Mesothelial cell of epicardium (in vitro differentiated cells): ENCODE data around the gene ZNF397. TPM values are rescaled to one million over a fixed set of nuclear protein-coding genes. Genes with fewer than 3 reads are reported as not detected.

Experiments used
- DNase-seq, 2 experiments: peaks; one replicate each; pipeline ENCODE4 v3.0.0; 2021; ENCODE audit warnings: low spot score in 2 of 2; ENCODE audit not compliant: unreplicated experiment in 2 of 2
- H3K27ac Mint-ChIP-seq: 2 replicates; pipeline ENCODE4 v1.8.0; 2021; ENCODE audit warnings: mixed read lengths
- H3K27me3 Mint-ChIP-seq: 2 replicates; pipeline ENCODE4 v1.8.0; 2021; ENCODE audit warnings: low read depth, mixed read lengths
- H3K36me3 Mint-ChIP-seq: 2 replicates; pipeline ENCODE4 v1.8.0; 2021; ENCODE audit warnings: mixed read lengths
- H3K4me1 Mint-ChIP-seq: 2 replicates; pipeline ENCODE4 v1.8.0; 2021; ENCODE audit warnings: mixed read lengths
- H3K4me3 Mint-ChIP-seq: 2 replicates; pipeline ENCODE4 v1.8.0; 2021; ENCODE audit warnings: mild to moderate bottlenecking, moderate library complexity, mixed read lengths
- H3K9me3 Mint-ChIP-seq: 2 replicates; pipeline ENCODE4 v1.8.0; 2021; ENCODE audit warnings: mixed read lengths
- total RNA-seq: library from RNA; stranded (reverse); gene quantifications from 3 replicates; pipeline ENCODE4 v1.2.1, GENCODE V29; 2021
- TF ChIP-seq, protein P1 (sequence below): fragments of 200-600 bp; sonication (generic); IDR thresholded peaks from one replicate; pipeline ENCODE4 v1.5.0; 2021; ENCODE audit warnings: antibody characterized with exemption; ENCODE audit not compliant: unreplicated experiment

ZNF397 gene
- total RNA-seq: 40.8 to 44.2 TPM (median 43.3 TPM) in 3 replicates

DNA sequence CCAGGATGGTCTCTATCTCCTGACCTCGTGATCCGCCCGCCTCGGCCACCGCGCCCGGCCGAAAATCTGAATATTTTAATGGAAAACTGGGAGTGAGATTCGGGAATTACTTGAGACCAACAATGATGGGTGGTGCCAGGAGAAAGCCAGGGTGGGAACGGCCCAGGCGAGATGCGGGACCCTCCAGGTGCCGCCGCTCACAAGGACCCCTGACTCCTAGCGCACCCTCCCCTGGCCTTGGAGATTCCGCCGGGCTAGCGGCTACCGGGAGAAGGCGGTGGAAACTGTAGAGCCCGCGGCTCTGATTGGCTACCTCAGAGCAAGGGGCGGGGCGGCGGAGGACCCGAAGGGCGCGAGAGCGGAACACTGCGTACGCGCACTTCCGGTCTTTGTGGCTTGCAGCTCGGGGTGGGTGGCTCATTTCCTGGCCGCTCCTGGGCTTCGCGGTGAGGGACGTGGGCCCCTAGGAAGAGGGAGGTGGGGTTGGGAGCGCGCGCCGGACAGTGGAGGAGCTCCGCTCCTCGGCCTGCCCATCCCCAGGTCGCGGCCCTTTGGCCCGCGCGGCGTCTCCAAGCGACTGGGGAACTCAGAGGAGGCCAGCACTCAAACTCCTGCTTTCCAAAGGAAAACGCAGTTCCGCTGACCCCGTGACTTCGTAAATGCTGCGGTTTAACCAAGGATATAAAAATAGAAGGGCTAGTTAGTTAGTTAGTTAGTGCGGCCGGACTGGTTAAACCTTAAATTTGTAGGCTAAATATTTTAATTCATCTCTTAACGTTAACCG, at the start of gene ZNF397:
TSS of gene ZNF397 (plus strand) at position 371 of the 784 bp plus-strand sequence. CDS start 1,437 bp downstream, outside the sequence.
- peaks cover 6% of the 10 kb centered on the region for H3K9me3 Mint-ChIP-seq
- H3K27ac Mint-ChIP-seq: peak within 1 kb of the TSS; percentile 99
- peaks cover 12% of the 10 kb centered on the region for H3K4me1 Mint-ChIP-seq
- DNase-seq: peak; percentile 90 to 95
- peak within 1 kb of the TSS; percentile 93 for H3K4me3 Mint-ChIP-seq
- no peaks in the 10 kb centered on the region for H3K27me3 Mint-ChIP-seq
- TF ChIP-seq, protein P1, sequence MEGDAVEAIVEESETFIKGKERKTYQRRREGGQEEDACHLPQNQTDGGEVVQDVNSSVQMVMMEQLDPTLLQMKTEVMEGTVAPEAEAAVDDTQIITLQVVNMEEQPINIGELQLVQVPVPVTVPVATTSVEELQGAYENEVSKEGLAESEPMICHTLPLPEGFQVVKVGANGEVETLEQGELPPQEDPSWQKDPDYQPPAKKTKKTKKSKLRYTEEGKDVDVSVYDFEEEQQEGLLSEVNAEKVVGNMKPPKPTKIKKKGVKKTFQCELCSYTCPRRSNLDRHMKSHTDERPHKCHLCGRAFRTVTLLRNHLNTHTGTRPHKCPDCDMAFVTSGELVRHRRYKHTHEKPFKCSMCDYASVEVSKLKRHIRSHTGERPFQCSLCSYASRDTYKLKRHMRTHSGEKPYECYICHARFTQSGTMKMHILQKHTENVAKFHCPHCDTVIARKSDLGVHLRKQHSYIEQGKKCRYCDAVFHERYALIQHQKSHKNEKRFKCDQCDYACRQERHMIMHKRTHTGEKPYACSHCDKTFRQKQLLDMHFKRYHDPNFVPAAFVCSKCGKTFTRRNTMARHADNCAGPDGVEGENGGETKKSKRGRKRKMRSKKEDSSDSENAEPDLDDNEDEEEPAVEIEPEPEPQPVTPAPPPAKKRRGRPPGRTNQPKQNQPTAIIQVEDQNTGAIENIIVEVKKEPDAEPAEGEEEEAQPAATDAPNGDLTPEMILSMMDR: no peak
- H3K36me3 Mint-ChIP-seq: peaks cover 32% of the 10 kb centered on the region

GRCh38 chr18:35191698-35192025, 49.2 kb upstream of the ZNF397 start:
- TF ChIP-seq, protein P1: no peak
- H3K4me1 Mint-ChIP-seq: peaks cover 23% of the 10 kb centered on the region
- no peak overlapping the region for H3K27ac Mint-ChIP-seq

GRCh38 chr18:35192415-35192814, 48.4 kb upstream of the ZNF397 start:
- H3K4me3 Mint-ChIP-seq: no peak overlapping the region
- TF ChIP-seq, protein P1: no peak
- H3K36me3 Mint-ChIP-seq: no peaks in the 10 kb centered on the region
- no peaks in the 10 kb centered on the region for H3K27me3 Mint-ChIP-seq
- DNase-seq: no peak
- no peaks in the 10 kb centered on the region for H3K9me3 Mint-ChIP-seq
- H3K4me1 Mint-ChIP-seq: peaks cover 23% of the 10 kb centered on the region
- H3K27ac Mint-ChIP-seq: no peak overlapping the region

More at GRCh38 chr18:35191698-35192025, 49.2 kb upstream of the ZNF397 start:
- Mint-ChIP-seq H3K36me3 (no peaks in the 10 kb centered on the region), H3K9me3 (no peaks in the 10 kb centered on the region), H3K4me3 (no peak overlapping the region), H3K27me3 (no peaks in the 10 kb centered on the region)
- no peak for DNase-seq

DNA sequence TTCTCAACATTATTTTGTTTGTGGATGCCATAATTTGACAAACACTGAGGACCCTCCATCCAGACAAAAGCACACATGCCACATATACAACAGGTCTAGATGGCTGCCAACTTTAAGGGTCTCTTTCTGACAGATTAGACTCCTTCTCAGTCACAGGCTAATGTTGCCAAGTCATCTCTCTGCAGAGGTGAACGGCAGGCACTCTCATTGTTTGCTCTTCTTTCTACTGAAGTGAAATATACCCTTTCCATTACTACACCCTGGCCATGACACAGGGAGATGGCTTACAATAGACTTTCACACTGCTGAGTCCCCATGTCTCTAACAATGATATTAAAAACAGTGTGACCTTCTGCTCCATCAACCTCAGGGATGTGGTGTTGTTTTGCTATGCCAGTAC, 47.5 kb upstream of the ZNF397 start:
- TF ChIP-seq, protein P1: no peak
- no peaks in the 10 kb centered on the region for H3K27me3 Mint-ChIP-seq
- no peaks in the 10 kb centered on the region for H3K9me3 Mint-ChIP-seq
- DNase-seq: no peak
- no peak overlapping the region for H3K27ac Mint-ChIP-seq
- H3K36me3 Mint-ChIP-seq: no peaks in the 10 kb centered on the region
- H3K4me3 Mint-ChIP-seq: no peak overlapping the region
- H3K4me1 Mint-ChIP-seq: peaks cover 23% of the 10 kb centered on the region

GRCh38 chr18:35197296-35197695, 43.5 kb upstream of the ZNF397 start:
- no peaks in the 10 kb centered on the region for H3K27me3 Mint-ChIP-seq

More at GRCh38 chr18:35197296-35197695, 43.5 kb upstream of the ZNF397 start:
- H3K4me3 Mint-ChIP-seq: no peak overlapping the region
- DNase-seq: no peak
- TF ChIP-seq, protein P1: no peak
- H3K27ac Mint-ChIP-seq: no peak overlapping the region
- H3K9me3 Mint-ChIP-seq: no peaks in the 10 kb centered on the region
- H3K4me1 Mint-ChIP-seq: peaks cover 4% of the 10 kb centered on the region
- H3K36me3 Mint-ChIP-seq: no peaks in the 10 kb centered on the region
